DOHH2 (cell line): Measurements from ENCODE around the gene COP1.

Experiments
- H3F3A ChIP-seq: fragments of 200-600 bp; sonication (generic), shearing (Covaris generic); 2 replicates; pipeline ENCODE4 v1.6.0; 2016; ENCODE audit warnings: antibody characterized with exemption, mild to moderate bottlenecking; ENCODE audit not compliant: control insufficient read depth, insufficient read depth
- H3K27ac ChIP-seq: fragments of 200-600 bp; sonication (generic); 2 replicates; pipeline ENCODE4 v1.5.1; 2014; ENCODE audit warnings: low read depth, mild to moderate bottlenecking, low read length, moderate library complexity
- H3K27me3 ChIP-seq: fragments of 200-600 bp; sonication (generic); 2 replicates; pipeline ENCODE4 v1.6.1; 2014; ENCODE audit warnings: mild to moderate bottlenecking, low read length, mixed read lengths; ENCODE audit not compliant: control insufficient read depth
- H3K36me3 ChIP-seq: fragments of 200-600 bp; sonication (generic); 2 replicates; pipeline ENCODE4 v1.6.1; 2014; ENCODE audit warnings: mild to moderate bottlenecking, low read length, moderate library complexity, mixed read lengths; ENCODE audit not compliant: control insufficient read depth
- H3K4me1 ChIP-seq: fragments of 200-600 bp; sonication (generic); 2 replicates; pipeline ENCODE4 v1.6.1; 2014; ENCODE audit warnings: mild to moderate bottlenecking, low read length, mixed read lengths; ENCODE audit not compliant: control insufficient read depth
- H3K4me2 ChIP-seq: fragments of 200-600 bp; sonication (generic); 2 replicates; pipeline ENCODE4 v1.6.0; 2014; ENCODE audit warnings: mild to moderate bottlenecking, low read length, moderate library complexity
- H3K4me3 ChIP-seq: fragments of 200-600 bp; sonication (generic); 2 replicates; pipeline ENCODE4 v1.5.1; 2014; ENCODE audit warnings: mild to moderate bottlenecking, low read length, mixed read lengths
- H3K79me2 ChIP-seq: fragments of 200-600 bp; sonication (generic); 2 replicates; pipeline ENCODE4 v1.6.1; 2014; ENCODE audit warnings: mild to moderate bottlenecking, low read length, mixed read lengths; ENCODE audit not compliant: control insufficient read depth
- H3K9me2 ChIP-seq: fragments of 200-600 bp; sonication (generic); replicated peaks from 2 replicates; pipeline ENCODE4 v1.6.1; 2014; ENCODE audit warnings: mild to moderate bottlenecking, low read length, mixed read lengths; ENCODE audit not compliant: control insufficient read depth
- H3K9me3 ChIP-seq: fragments of 200-600 bp; sonication (generic); 2 replicates; pipeline ENCODE4 v1.6.1; 2014; ENCODE audit warnings: antibody characterized with exemption, low read length, mixed read lengths; ENCODE audit not compliant: control insufficient read depth, insufficient read depth
- H4K20me1 ChIP-seq: fragments of 200-600 bp; sonication (generic); 2 replicates; pipeline ENCODE4 v1.6.0; 2014; ENCODE audit warnings: low read depth, mild to moderate bottlenecking, antibody characterized with exemption, low read length, moderate library complexity; ENCODE audit not compliant: control insufficient read depth, insufficient read depth
- EZH2phosphoT487 ChIP-seq: fragments of 200-600 bp; sonication (generic); IDR thresholded peaks from 2 replicates; pipeline ENCODE4 v1.6.1; 2017; ENCODE audit warnings: borderline replicate concordance, mild to moderate bottlenecking, antibody characterized with exemption, low read length, moderate library complexity, mixed read lengths
- TF ChIP-seq, protein P1 (sequence below): fragments of 200-600 bp; sonication (generic); IDR thresholded peaks from one replicate; pipeline ENCODE4 v1.5.1; 2014; ENCODE audit warnings: antibody characterized with exemption, mild to moderate bottlenecking, low read depth, low read length; ENCODE audit not compliant: poor library complexity, severe bottlenecking

COP1 gene

DNA sequence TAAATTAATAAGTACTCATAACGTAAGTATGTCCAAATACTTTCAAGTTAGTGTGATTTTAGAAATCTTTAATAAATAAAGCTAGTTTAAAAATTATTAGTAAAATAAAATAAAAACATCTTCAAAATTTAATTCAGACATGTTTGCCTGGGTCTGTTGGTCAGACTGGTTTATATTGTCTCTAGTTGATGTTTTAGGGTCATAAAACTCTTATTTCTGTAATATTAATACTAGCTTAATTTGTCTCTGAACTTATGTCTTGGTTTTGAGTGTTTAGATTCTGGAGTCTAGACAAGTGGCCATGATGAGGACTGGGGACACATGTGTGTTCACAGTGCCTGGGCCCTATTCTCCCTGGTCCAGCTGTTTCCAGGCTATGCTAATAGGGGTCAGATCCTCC is 279.1 kb downstream of the COP1 start:
- no peaks in the 10 kb centered on the region for H3F3A ChIP-seq
- TF ChIP-seq, protein P1, sequence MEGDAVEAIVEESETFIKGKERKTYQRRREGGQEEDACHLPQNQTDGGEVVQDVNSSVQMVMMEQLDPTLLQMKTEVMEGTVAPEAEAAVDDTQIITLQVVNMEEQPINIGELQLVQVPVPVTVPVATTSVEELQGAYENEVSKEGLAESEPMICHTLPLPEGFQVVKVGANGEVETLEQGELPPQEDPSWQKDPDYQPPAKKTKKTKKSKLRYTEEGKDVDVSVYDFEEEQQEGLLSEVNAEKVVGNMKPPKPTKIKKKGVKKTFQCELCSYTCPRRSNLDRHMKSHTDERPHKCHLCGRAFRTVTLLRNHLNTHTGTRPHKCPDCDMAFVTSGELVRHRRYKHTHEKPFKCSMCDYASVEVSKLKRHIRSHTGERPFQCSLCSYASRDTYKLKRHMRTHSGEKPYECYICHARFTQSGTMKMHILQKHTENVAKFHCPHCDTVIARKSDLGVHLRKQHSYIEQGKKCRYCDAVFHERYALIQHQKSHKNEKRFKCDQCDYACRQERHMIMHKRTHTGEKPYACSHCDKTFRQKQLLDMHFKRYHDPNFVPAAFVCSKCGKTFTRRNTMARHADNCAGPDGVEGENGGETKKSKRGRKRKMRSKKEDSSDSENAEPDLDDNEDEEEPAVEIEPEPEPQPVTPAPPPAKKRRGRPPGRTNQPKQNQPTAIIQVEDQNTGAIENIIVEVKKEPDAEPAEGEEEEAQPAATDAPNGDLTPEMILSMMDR: no peak
- TF ChIP-seq EZH2phosphoT487: no peak
- no peak overlapping the region for H3K4me3 ChIP-seq
- no peaks in the 10 kb centered on the region for H4K20me1 ChIP-seq
- no peaks in the 10 kb centered on the region for H3K4me1 ChIP-seq
- no peaks in the 10 kb centered on the region for H3K9me2 ChIP-seq
- H3K9me3 ChIP-seq: no peaks in the 10 kb centered on the region; the same call in 1 of the 2 replicates
- no peak overlapping the region for H3K27ac ChIP-seq
- no peaks in the 10 kb centered on the region for H3K36me3 ChIP-seq
- H3K4me2 ChIP-seq: no peak overlapping the region
- no peaks in the 10 kb centered on the region for H3K27me3 ChIP-seq
- no peaks in the 10 kb centered on the region for H3K79me2 ChIP-seq

DNA sequence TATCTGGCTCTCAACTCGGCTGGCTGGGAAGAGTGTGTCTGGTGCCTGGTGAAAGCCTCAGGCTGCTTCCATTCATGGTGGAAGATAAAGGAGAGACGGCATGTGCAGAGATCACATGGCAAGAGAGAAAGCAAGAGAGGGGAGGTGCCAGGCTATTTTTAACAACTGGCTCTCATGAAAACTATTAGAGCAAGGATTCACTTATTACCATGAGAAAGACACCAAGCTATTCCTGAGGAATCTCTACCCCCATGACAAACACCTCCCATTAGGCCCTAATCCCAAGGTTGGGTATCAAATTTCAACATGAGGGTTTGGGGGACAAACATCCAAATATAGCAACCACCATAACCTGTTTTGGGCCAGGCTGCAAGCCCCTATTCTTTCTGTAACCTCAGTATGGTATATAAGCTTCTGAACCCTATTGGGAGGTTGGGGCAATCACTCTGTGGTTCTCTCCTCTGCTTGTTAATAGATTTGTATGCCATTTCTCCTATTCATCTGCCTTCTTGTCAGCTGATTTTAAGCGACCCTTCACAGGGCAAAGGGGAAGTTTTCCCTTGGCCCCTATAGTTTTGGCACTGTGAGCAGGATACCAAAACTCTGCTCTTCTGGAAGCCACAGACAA is 284.7 kb downstream of the COP1 start:
- Histone ChIP-seq H3K4me2 (no peak overlapping the region), H3K9me2 (no peaks in the 10 kb centered on the region), H3K4me3 (no peak overlapping the region), H3K27me3 (no peaks in the 10 kb centered on the region), H3F3A (no peaks in the 10 kb centered on the region), H3K36me3 (no peaks in the 10 kb centered on the region), H3K9me3 (no peaks in the 10 kb centered on the region), H3K79me2 (no peaks in the 10 kb centered on the region), H4K20me1 (no peaks in the 10 kb centered on the region), H3K4me1 (no peaks in the 10 kb centered on the region), H3K27ac (no peak overlapping the region)
- TF ChIP-seq EZH2phosphoT487: no peak
- TF ChIP-seq, protein P1: no peak

DNA sequence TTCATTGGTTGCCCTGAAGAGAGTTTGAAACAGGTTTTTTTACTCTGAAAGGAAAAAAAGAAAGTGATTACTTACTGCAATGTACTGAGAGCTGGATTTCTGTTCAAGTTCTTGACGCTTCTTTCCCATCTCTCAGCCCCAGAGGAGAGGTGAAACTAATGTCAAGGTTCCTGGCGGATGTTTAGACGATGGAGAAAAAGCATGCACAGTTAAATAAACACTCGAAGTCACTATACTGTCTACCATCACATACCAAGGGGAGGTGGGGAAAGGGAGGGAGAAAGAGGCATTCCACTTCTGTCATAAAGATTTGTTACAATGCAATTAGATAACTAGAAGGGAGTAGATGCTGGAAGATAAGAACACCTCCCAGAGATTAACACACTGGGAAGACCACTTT is 286.7 kb downstream of the COP1 start:
- Histone ChIP-seq H3K36me3 (no peaks in the 10 kb centered on the region), H3K4me2 (no peak overlapping the region), H3K4me1 (no peaks in the 10 kb centered on the region), H3K9me3 (no peaks in the 10 kb centered on the region), H4K20me1 (no peaks in the 10 kb centered on the region), H3K4me3 (no peak overlapping the region), H3F3A (no peaks in the 10 kb centered on the region), H3K27ac (no peak overlapping the region), H3K9me2 (no peaks in the 10 kb centered on the region), H3K27me3 (no peaks in the 10 kb centered on the region), H3K79me2 (no peaks in the 10 kb centered on the region)
- TF ChIP-seq, protein P1: no peak
- no peak for TF ChIP-seq EZH2phosphoT487
